Adipocyte (in vitro differentiated cells): ENCODE data around the gene HNRNPL.
"Not testable (repeated sequence)": the region's sequence is repeated elsewhere in the genome, so short reads cannot be mapped to it uniquely, and the experiment has no call there.

Experiments used
- DNase-seq: peaks from one replicate; pipeline ENCODE4 v3.0.0-alpha.2; 2015; ENCODE audit warnings: low read depth
- H3K27me3 ChIP-seq: replicated peaks from 2 replicates; pipeline ENCODE4 v1.7.0; 2013; ENCODE audit warnings: mild to moderate bottlenecking, low read length, moderate library complexity; ENCODE audit not compliant: control insufficient read depth, insufficient read depth
- H3K36me3 ChIP-seq: 2 replicates; pipeline ENCODE4 v1.7.0; 2013; ENCODE audit warnings: low read length, mild to moderate bottlenecking, moderate library complexity; ENCODE audit not compliant: control insufficient read depth, insufficient read depth, severe bottlenecking
- H3K4me1 ChIP-seq: 2 replicates; pipeline ENCODE4 v1.7.0; 2013; ENCODE audit warnings: mild to moderate bottlenecking, low read length, moderate library complexity; ENCODE audit not compliant: control insufficient read depth, insufficient read depth
- H3K4me3 ChIP-seq: 2 replicates; pipeline ENCODE4 v1.7.0; 2013; ENCODE audit warnings: mild to moderate bottlenecking, low read length, moderate library complexity
- H3K9ac ChIP-seq: 2 replicates; pipeline ENCODE4 v1.7.0; 2013; ENCODE audit warnings: mild to moderate bottlenecking, low read length, moderate library complexity
- H3K9me3 ChIP-seq: 2 replicates; pipeline ENCODE4 v1.7.0; 2013; ENCODE audit warnings: mild to moderate bottlenecking, low read length, moderate library complexity; ENCODE audit not compliant: control insufficient read depth

The HNRNPL gene

DNA sequence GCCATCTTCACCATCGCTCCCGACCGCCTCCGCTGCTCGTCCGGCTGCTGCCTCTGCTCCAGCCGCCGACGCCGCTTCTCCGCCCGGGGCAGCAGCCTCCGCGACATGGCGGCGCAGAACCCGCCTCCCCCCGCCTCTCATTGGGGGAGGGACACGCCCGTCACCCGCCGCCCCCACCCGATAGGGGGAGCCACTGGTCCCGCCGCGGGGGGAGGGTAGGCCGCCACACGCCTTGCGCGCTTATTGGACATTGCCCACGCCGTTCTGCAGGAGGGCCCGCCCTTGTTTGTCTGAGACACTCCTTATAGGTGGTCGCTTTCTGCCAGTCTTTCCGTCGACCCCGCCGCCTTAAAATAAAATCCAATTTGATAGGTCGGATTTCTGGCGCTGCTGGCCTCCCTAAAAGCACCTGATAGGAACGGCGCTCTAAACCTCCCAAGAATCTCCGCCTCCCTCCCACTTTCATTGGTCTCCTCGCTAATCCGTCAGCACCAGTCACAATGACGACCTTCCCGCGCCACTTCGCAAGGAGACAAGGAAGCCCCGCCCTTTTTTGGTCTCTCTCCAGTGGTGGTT lies at the start of gene HNRNPL:
Gene HNRNPL, minus strand, starts transcription at position 127 of the 576 bp plus-strand sequence. Its CDS starts 20 bp downstream, at position 107.
- peak within 1 kb of the TSS; percentile 92 for H3K9ac ChIP-seq
- DNase-seq = no peak

DNA sequence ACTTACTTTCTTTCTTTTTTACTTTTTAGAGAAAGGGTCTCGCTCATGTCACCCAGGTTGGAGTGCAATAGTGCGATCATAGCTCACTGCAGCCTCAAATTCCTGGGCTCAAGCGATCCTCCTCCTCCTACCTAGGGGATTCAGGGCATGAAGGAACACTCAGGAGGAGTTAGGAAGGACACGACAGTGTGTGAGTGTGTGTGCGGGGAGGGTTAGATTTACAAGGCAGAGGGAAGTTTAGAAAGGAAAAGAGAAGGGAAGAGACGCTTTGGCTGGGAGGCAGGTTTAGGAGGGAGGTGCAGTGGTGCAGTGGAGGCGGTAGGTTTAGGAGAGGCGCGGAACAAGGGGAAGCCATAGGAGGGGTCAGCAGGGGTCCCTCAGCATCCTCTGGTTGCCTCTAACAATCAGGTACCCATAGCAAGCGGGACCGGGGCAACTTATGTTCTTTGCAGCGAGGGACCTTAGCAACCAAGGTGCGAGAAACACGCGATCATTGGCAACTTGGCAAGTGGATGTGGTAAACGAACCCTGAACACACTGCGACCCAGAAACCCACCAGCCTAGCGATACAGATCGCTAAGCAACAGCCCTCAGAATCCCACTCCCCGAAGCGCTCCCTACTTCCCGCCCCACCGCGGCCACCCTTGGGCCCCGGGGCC lies 49.1 kb upstream of the HNRNPL start:
- Histone ChIP-seq H3K4me3 (peak overlapping the region; percentile 98), H3K4me1 (peaks cover 22% of the 10 kb centered on the region), H3K27me3 (no peaks in the 10 kb centered on the region), H3K36me3 (no peaks in the 10 kb centered on the region), H3K9ac (peak overlapping the region; percentile 91), H3K9me3 (no peaks in the 10 kb centered on the region)
- DNase-seq = no peak

More for the DNA sequence above, at the start of gene HNRNPL:
- Histone ChIP-seq H3K36me3 (peaks cover 27% of the 10 kb centered on the region), H3K27me3 (no peaks in the 10 kb centered on the region), H3K4me3 (peak within 1 kb of the TSS; percentile 86), H3K4me1 (peaks cover 31% of the 10 kb centered on the region), H3K9me3 (no peaks in the 10 kb centered on the region)

DNA sequence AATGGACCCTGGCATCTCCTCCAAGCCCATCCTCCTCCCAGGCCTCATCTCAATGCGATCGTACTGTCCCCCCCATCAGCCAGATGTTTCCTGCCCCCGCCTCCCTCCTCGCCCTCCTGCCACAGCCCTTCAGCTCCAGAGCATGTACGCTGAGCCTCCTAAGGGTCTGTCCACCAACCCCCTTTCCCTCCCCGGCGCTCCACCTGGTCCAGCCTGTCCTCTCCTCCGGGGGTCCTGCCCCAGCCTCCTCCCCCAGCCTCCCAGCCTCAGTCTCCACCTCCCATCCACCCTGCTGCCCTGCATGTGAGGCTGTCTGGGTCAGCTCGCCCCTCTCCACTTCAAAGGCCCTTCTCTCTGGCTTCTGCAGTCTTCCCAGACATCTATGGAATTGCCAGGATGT lies 45.2 kb upstream of the HNRNPL start:
- Histone ChIP-seq H3K36me3 (peaks cover 10% of the 10 kb centered on the region), H3K9ac (no peak overlapping the region), H3K4me3 (no peak overlapping the region), H3K27me3 (no peaks in the 10 kb centered on the region), H3K4me1 (peaks cover 12% of the 10 kb centered on the region), H3K9me3 (no peaks in the 10 kb centered on the region)
- no peak for DNase-seq

DNA sequence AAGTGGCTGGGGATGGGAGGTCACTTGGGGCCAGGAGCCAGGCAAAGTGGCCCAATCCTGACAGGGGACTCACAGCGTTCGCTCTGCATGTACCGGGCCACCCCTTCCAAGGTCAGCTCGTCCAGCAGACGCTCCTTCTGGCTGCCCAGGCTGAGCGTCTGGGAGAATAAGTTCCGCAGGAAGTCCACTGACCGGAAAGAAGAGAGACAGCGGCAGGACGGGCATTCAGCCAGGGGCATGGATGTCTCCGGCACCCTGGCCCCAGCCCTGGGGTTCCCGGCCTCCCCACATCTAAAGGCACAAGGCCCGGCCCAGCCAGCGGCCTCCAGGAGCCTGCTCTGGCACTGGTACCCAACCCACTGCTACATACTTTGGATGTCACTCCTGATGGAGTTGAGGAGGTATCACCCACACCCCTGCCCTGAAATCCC lies 43.6 kb upstream of the HNRNPL start:
- Histone ChIP-seq H3K36me3 (peaks cover 26% of the 10 kb centered on the region), H3K27me3 (no peaks in the 10 kb centered on the region), H3K4me3 (no peak overlapping the region), H3K4me1 (peaks cover 7% of the 10 kb centered on the region), H3K9me3 (no peaks in the 10 kb centered on the region), H3K9ac (no peak overlapping the region)
- no peak for DNase-seq

DNA sequence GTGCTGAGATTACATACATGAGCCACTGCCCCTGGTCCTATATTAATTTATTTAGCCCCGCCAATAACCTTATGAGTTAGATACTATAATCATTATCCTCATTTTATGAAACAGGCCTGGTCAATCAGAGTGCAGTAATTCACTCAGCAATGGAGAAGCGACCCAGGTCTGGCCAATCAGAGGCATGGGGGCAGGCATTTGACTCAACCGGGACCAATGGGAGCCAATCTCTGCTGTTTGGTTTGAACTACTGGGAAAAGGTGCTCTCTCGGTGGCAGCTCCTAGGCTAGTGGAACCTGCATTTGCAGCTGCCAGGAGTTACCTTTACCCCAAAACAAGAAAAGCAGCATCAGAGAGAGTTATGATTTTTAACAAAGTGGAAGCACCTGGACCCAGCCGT lies 43.1 kb upstream of the HNRNPL start:
- Histone ChIP-seq H3K9me3 (no peaks in the 10 kb centered on the region), H3K4me3 (no peak overlapping the region), H3K4me1 (peaks cover 2% of the 10 kb centered on the region), H3K9ac (no peak overlapping the region), H3K36me3 (peaks cover 31% of the 10 kb centered on the region), H3K27me3 (no peaks in the 10 kb centered on the region)
- no peak for DNase-seq

DNA sequence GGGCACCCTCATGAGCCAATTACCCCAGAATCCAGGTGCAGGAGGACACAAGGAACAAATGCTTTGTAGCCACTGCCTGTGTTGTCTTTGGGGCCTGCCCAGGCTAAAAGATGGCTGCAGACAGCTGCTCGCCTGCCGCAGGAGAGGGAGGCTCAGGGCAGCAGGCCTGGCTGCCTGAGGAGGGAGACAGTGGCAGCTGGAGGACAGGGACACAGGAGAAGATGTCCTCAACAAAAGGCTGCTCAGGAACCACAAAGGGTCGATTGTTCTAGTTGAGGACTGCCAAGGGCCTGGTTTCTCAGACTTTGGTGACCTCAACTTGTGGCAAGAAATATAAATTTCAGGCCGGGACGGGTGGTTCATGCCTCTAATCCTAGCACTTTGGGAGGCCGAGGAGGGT lies 42.0 kb upstream of the HNRNPL start:
- no peak overlapping the region for H3K4me3 ChIP-seq
- H3K36me3 ChIP-seq = peaks cover 31% of the 10 kb centered on the region
- DNase-seq = no peak
- H3K9ac ChIP-seq = no peak overlapping the region
- H3K4me1 ChIP-seq = no peaks in the 10 kb centered on the region
- no peaks in the 10 kb centered on the region for H3K27me3 ChIP-seq
- H3K9me3 ChIP-seq = no peaks in the 10 kb centered on the region

DNA sequence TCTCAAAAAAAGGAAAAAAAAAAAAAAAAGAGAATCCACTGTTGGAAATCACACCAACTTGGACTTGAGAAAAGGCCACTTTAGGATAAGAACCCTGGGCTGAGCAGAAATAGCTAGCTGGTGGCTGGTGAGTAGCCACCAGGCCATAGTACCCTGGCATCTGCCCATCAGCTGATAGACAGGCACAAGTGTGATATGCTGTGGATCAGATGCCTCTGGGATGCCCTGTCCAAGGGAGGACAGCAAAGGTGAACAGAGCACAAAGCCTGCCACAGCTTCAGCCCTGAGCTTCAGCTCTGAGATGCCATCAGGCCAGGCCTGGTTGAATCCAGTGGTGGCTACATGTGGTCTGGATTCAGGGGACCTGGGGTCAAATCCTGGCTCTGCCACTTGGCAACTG lies 40.9 kb upstream of the HNRNPL start:
- no peak overlapping the region for H3K9ac ChIP-seq
- H3K27me3 ChIP-seq = no peaks in the 10 kb centered on the region
- no peak for DNase-seq
- no peaks in the 10 kb centered on the region for H3K9me3 ChIP-seq
- H3K36me3 ChIP-seq = peaks cover 31% of the 10 kb centered on the region
- H3K4me3 ChIP-seq = no peak overlapping the region
- H3K4me1 ChIP-seq = no peaks in the 10 kb centered on the region

DNA sequence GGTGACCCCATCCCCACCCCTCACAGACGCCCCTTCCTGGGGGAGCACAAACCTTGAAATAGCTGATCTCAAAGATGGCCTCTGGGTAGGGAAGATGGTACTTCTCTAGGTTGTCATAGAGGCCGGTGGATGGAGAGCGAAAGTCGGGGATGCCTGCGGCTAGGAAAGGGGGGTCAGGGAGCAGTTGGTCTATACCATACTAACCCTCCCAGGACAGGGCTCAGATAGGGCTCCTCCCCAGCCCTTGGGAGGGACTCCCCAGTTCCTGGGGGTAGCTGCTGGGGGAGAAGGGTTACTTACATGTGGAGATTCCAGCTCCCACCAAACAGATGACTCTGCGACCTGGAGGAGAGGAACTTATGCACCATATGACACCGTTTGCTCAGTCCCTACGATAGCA lies 40.0 kb upstream of the HNRNPL start:
- H3K4me3 ChIP-seq = no peak overlapping the region
- H3K9me3 ChIP-seq = no peaks in the 10 kb centered on the region
- no peak for DNase-seq
- H3K9ac ChIP-seq = no peak overlapping the region
- peaks cover 31% of the 10 kb centered on the region for H3K36me3 ChIP-seq
- no peaks in the 10 kb centered on the region for H3K4me1 ChIP-seq
- no peaks in the 10 kb centered on the region for H3K27me3 ChIP-seq

DNA sequence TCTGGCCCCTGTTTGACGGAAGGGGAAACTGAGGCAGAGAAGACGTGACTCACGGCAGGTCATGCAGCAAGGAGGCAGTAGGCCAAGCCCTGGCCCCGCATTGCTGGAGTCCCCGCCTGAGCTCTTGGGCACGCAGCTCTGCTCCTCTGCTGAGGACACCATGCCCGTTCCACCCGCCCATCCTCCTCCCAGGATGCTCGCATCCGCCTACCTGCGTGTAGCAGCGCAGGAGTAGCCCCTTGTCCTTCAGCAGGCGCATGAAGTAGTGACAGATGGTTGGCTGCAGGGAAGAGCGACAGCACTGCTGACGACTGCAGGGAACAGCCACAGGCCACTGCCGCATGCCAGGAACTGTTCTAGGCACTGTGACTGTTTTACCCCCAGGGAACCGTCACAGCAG lies 39.1 kb upstream of the HNRNPL start:
- Histone ChIP-seq H3K9me3 (no peaks in the 10 kb centered on the region), H3K36me3 (peaks cover 31% of the 10 kb centered on the region), H3K4me3 (no peak overlapping the region), H3K9ac (no peak overlapping the region), H3K4me1 (no peaks in the 10 kb centered on the region), H3K27me3 (no peaks in the 10 kb centered on the region)
- DNase-seq = no peak

DNA sequence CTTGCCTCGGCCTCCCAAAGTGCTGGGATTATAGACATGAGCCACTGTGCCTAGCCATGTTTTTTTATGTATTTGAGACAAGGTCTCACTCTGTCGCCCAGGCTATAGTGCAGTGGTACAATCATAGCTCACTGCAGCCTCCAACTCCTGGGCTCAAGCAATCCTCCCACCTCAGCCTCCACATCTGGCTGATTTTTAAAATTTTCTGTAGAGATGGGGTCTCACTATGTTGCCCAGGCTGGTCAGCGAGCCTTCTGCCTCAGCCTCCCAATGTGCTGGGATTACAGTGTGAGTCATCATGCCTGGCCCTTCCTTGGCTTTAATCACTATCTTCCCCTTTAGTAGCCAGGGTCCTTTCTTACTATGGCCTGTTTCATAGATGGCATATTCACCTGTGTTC lies 34.9 kb upstream of the HNRNPL start:
- H3K9ac ChIP-seq, H3K27me3 ChIP-seq, H3K4me3 ChIP-seq, DNase-seq, H3K9me3 ChIP-seq, H3K4me1 ChIP-seq: not testable (repeated sequence)
- H3K36me3 ChIP-seq = peaks cover 27% of the 10 kb centered on the region

DNA sequence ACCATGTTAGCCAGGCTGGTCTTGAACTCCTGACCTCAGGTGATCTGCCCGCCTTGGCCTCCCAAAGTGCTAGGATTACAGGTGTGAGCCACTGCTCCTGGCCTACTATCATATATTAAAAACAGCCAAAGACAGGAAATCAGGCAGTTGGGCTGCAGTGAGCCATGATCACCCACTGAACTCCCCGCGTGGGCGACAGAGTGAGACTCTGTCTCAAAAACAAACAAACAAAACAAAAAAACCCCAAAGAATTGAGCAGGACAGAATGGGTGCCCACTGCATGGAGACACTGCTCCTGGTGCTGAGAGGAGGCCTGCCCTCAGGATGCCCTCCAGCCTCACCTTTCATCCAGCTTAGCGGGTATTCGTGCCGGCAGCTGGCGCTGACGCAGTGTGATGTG lies 33.5 kb upstream of the HNRNPL start:
- no peak overlapping the region for H3K4me3 ChIP-seq
- no peak overlapping the region for H3K9ac ChIP-seq
- H3K9me3 ChIP-seq = no peaks in the 10 kb centered on the region
- H3K27me3 ChIP-seq = no peaks in the 10 kb centered on the region
- H3K4me1 ChIP-seq = no peaks in the 10 kb centered on the region
- no peak for DNase-seq
- peaks cover 13% of the 10 kb centered on the region for H3K36me3 ChIP-seq
